AML-193 (cell line): ENCODE data around the gene FUT7.
"Not testable (repeated sequence)": the region's sequence is repeated elsewhere in the genome, so short reads cannot be mapped to it uniquely, and the experiment has no call there.

Experiments used
- DNase-seq, 2 experiments: peaks; one replicate each; lab custom pipeline; 2025; lab: John Stamatoyannopoulos, UW

The FUT7 gene

DNA sequence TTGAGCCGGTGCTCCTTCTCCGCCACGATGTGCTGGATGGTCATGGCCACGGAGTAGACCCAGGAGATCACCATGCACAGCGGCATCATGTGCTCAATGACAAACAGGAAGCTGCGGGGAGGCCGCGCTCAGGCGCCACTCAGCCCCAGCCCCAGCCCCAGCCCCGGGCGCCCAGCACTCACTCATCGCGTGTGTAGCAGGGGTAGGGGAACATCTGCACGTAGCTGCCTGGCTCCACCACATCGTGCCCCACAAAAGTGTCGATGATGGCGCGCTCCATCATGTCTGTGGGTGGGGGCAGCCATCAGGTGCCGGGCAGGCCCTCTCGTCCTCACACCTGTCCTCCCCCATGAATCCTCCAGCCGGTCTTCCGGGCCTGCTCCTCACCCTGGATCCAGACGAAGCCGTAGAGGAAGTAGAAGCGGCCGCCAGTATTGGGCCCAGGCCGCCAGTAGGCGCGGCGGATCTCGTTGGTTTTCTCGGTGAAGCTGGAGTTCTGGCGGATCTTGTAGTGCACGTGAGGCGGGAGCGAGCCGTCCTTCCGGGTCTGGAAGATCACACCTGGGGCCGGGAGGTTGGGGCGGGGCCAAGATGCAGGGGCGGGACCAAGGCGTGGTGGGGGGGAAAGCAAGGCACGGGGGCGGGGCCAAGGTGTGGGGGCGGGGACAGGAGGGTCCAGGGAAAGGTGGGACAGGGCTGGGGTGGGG, 13.9 kb downstream of the FUT7 start:
- DNase-seq, result no peak

DNA sequence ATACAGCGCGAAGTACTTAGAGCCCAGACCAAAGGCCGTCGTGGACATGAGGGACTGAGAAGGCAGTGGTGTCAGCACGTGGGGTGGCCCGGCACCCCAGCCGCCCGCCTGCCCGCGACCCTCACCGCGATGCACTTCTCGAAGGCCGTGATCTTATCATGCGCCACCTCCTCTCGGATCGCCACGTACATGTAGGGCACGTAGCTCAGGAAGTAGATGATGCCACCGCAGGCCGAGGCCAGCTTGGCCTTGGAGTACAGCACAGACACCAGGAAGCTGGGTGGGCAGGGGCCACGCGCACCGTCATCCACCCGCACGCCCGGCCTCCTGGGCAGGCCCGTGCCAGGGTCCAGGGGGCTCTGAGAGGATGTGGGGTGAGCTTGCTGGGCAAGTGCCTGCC, 14.8 kb downstream of the FUT7 start:
- DNase-seq, result no peak

DNA sequence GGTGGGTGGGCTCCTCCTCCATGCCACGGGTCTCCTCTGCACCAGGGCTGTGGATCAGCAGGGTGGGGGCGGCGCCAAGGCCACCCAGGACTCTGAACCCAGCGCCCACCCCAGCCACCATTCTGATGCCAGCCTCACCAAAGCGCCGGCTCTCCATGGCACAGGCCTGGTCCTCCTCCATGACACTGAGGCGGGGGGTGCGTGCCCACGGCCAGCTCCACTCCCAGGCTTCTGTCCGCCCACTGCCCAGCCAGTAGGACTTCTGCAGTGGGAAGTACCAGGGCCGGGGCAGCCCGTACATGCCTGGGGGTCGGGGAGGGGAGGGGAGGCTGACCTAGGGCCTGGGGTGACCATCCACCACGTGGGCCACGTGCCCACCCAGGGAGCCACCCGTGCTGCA, 15.5 kb downstream of the FUT7 start:
- no peak for DNase-seq

DNA sequence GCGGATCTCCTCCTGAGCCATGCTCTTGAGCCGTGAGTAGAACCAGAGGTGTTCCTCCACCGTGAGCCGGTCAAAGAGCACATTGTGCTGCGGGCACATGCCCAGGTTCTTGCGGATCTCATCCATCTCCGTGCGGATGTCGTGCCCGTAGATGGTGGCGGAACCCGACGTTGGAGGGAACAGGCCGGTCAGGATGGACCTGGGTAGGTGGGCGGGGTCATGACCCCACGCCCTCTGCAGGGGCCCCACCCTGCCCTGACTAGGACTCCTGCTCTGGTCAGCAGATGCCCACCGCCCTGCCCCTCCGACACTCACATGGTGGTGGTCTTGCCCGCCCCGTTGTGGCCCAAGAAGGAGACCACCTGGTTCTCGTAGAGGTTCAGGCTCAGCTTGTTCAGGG, 15.9 kb downstream of the FUT7 start:
- DNase-seq, result no peak

DNA sequence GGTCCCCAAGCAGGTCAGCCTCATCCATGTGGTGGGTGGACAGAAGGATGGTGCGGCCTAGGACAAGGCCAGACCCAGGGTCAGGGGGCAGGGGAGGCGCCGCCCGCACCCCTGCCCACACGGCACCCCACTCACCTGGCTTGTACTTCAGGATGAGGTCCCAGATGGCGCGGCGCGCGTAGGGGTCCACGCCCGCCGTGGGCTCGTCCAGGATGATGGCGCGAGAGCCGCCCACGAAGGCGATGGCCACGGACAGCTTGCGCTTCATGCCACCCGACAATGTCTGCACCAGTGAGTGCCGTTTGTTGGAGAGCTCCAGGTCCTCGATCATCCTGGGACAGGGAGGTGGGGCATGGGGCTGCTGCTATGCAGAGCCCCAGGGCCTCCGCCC, 16.4 kb downstream of the FUT7 start:
- no peak for DNase-seq

DNA sequence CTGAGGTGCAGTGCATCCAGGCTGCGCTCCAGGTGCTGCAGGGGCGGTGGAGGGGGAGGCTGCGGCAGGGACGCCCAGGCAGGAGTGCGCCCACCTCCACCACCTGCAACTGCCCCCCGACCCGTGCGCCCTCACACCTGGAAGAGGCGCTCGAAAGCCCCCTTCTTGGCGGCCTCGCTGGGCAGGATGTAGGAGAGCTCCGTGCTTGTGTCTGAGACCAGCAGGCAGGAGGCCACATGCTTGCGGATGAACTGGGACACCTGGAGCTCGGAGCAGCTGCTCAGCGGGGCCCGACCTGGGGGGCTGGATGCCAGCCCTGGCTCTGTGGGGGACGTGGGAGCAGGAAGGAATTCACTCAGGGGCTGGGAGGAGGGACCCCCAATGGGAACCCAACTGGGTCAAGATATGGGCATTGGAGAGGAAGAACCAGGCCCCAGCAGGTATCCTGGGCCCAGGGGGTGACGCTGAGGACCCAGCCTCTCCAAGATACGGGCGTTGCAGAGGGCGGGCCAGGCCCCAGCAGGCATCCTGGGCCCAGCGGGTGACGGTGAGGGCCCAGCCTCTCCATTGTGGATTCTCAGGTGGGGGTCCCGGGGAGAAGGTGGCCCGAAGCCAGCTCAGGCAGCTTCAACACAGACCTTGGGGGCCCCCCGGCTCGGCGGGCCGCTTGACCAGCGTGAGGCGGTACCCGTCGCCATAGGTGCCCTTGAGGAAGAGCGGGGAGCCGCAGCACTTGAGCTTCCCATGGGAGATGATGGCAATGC, 16.9 kb downstream of the FUT7 start:
- DNase-seq, result no peak

DNA sequence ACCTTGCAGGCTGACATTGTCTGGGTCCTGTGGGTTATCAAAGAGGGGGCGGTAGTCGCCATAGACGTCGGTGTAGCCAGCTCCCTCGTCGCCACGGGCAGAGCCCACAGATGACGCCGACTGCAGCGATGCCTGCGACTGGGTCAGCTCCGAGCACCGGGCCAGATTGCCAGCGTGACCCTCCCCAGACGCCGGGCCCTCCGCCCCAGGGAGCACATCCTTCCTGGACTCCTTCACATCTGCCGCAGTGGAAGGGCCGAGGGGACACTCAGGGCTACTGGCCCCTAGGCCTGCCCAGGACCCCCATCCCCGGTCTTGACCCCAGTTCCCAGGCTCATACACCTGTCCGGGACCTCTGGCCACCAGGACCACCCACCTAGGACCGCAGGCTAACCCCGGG, 17.7 kb downstream of the FUT7 start:
- no peak for DNase-seq

DNA sequence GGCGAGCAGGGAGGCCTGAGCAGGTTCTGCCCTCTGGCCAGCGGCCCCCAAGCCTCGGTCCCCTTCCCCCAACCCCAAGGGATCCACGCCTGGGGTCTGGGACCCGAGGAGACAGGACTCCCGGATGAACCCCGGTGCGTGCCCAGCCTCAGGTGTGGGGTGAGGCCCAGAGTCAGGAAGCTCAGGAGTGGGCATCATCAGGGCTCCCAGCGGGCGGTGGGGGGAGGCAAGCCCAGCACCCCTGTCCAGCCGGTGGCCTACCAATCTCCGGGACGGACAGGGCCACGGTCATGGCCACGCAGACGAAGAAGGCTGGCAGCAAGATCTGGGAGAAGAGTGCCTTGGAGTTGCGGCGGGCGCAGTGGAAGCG, 18.3 kb downstream of the FUT7 start:
- DNase-seq, result no peak

DNA sequence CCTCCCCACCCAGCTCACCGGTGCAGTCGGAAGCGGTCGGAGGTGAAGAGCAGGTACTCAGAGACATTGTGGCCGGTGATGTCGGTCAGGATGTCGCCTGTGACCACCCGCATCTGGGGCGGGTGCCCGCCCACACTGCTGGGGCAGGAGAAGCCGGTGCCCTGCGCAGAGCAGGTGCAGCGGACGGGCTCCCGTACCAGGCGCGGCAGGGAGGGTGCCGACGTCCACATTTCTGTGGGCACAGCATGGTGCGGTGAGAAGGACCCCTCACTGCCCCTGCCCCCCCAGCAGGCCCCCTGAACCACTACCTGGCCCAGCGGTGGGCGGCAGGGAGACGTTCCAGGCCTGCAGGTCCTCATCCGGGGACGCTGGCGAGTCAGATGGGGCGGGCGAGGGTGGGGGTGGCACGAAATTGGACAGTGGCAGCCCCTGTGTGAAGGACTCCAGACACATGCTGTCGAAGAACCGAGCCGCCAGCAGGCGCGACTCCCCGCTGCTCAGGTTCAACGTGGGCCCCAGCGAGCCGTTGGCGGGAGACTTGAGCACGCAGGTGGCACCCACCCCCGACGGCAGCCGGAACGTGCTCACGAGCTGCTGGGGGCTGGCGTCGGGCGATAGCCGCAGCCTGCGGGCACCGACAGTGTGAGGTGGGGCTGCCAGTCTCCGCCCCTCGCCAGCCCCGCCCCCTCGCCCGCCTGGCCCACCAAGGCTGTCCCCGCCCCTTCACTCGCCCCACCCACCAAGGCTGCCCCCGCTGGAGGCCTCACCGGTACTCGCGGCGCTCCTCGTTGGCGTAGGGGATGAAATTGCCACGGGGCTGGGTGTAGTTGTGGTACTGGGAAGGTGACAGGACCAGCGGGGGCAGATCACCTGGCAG, 19.0 kb downstream of the FUT7 start:
- no peak for DNase-seq

DNA sequence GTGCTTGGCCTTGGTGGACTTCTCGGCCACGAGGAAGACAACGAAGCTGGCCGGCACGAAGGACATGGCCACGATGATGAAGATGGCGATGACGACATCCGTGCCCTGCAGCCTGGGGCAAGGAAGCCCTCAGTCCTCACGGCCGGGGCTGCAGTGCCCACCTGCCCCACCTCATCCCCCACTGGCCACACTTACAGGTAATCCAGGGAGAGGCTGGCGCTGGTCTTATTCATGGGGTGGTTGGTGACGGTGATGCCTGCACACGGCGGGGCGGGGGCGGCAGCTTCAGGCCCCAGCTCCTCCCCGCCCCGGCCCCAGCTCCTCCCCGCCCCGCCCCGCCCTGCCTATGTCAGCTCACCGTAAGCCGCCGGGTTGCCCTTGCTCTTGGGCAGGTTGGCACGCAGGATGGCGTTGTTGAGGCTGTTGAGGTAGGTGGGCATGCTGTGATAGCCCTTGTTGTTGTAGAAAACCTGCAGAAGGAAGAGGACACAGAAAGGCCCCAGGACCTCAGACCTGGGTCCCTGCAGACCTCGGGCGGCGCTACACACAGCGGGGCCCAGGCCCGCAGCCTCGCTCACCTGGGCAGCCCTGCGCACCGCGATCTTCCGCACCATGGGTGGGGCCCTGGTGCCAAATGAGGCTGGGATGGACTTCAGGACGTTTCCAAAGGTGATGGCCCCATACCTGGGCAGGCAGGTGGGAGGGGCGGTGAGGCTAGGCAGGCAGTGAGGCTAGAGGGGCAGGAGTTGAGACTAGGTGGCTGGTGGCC, 19.8 kb downstream of the FUT7 start:
- DNase-seq, result no peak

DNA sequence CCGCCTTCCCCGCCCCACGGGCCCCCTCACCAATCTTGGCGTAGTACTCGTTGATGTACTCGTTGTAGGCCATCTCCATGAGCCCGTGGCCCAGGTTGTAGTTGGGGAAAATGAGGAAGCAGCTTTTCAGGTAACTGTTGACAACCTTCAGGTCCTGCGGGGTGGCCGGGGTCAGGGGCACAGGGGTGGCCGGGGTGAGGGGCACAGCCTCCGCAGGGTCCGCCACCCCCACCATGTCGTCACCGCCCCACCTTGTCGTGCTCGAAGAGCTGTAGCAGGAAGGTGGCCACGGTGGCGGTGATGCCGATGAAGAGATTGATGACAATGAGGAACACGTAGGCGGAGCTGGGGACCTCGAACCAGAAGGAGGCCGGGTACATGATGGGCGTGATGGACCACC, 20.7 kb downstream of the FUT7 start:
- DNase-seq, result no peak

DNA sequence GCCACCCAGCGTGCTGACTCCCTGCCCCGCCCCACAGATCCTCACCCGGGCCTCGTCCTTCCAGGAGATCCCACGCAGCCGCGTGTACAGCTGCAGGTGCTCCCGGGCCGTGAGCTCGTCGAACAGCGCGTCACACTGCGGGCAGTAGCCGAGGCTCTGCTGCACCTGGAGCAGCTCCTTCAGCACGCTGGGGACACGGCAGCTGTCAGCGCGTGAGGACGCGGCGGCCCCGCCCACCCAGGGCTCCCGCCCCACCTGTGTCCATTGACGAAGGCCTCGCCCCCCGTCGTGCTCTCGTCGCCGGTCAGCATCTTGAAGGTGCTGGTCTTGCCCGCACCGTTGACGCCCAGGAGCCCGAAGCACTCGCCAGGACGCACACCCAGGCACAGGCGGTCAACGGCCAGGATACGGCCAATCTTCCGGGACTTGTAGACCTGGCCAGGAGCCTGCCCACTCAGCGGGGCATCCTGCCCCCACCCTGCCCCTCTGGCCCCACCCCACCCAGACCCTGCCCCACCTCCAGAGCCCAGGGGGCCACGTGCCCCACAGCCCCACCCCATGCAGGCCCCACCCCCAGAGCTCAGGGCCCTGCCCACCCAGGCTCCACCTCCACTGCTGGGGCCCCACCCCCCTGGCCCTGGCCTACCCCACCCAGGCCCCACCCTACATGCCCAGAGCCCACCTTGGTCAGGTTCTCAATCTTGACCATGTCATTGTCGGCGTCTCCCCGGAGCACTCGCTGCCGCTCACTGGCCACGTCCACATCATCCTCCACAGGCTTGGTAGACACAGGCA, 21.8 kb downstream of the FUT7 start:
- no peak for DNase-seq

DNA sequence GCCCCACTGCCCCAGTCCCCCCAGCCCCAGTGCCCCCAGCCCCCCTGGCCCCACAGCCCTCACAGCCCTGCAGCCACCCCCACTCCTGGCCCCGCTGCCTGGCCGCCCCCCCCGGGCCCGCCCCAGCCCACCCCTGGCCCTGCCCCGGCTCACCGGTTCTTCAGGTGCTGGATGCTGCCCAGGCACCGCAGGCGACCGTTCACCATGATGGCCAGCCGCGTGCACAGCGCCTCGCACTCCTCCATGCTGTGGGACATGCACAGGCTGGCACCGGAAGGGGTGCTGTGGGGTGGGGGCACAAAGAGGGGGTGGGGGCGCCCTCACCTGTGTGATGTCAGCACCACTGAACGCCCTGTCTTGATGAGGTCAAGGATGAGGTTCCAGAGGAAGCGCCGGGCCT, 22.7 kb downstream of the FUT7 start:
- no peak for DNase-seq

DNA sequence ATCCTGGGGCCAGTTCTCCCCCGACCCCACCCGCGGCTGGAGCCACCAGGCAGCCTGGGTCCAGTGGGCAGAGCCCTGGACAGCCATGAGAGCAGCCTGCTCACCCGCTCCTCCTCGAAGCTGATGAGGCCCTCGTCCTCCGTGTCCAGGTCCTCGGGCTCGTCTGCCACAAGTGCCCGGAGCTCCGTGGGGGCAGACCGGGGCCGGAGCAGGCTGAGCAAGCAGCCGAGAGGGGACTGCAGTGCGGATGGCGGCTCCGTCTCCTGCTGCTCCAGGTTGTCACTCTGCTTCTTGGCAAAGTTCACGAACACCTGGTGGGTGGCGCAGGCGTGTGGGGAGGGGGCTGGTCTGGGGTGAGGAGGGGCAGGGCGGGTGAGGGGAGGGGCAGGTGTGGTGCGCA, 23.6 kb downstream of the FUT7 start:
- no peak for DNase-seq

DNA sequence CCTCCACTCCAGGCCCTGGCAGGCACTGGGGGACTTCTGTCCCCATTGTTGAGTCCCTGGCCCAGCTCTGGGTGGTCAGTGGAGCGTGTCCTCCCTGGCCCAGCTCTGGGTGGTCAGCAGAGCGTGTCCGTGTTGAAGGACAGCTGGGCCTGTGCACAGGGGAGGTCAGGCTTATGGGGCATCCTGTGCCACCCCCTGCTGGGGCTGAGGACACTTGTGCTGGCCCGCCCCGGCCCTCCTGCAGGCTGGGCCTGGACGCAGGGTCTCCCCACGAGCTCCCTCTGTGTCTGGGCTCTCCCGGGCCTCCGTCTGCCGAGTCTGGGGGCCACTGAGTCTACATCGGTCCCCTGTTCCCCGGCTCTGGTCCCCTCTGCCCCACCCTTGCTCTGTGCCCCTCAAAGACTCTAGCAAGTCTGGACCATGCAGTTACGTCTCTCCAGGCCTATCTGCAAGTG, 24.0 kb downstream of the FUT7 start:
- DNase-seq, result no peak

DNA sequence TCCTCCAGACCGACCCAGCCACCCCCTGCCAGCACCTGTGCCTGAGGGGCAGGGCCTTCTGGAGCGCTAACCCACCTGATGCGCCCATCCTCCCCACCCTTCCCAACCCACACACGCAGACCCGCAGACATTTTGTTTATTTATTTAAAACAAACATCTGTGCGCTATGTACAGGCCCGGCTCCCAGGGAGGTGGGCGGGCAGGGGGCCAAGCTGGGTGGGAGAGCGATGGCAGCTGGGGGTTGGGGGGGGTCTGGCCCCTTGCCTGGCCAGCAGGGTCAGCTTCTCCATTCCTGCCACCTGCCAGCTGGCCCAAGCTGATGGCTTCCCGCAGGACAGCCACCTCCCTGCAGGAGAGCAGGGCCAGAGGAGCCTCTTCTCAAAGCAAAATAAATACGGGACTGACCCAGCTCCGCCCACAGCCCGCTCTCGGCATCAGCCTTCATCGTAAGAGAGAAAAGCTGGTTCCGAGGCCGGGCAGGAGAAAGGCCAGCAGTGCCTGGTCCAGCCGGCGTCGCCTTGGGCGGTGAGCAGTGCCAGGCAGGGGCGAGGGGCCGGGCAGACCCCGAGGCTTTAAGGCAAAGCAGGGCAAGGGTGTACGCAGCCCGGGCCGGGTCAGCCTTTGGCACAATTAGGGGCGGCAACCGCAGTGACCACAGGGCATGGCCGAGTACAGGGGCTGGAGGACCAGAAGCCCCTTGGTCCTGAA, 24.6 kb downstream of the FUT7 start:
- no peak for DNase-seq

DNA sequence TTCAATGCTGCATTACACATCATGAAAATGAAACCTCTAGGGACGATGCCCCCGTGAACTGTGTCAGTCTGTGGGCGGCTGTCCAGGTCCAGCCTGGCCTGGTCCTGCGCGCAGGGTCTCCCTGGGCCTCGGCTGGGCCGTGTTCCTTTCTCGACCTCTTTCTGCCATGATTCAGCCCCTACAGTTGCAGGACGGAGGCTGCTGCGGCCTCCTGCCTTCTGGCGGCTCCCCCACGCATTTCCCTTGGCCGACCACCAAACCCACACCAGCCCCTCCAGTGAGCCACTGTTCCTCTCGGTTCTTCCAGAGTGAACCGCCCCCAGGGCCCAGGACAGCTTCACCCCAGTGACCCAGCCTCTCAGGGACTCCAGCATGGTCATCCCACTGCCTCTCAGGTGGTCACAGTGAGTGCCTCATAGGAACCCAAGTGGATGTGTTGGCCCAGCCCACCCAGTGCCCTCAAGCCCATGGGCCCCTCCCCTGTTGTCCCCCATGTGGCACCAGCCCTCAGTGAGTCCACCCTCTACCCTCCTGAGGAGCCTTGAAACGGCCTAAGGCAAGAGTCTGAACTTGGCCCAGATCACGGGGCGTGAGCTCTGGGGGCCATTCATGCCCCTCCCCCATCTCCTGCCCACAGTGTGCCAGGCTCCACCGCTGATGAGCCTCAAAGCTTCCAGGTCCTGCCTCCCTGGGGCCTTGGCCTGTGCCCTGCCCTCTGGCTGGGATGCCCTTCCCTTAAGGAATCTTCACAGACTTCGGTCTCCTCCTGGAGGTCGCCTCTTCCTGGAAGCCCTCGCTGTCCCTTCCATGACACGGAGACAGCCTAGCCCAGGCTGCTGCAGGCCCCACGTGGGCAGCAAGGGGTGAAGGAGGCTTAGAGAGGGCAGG, 25.5 kb downstream of the FUT7 start:
- DNase-seq, result no peak

DNA sequence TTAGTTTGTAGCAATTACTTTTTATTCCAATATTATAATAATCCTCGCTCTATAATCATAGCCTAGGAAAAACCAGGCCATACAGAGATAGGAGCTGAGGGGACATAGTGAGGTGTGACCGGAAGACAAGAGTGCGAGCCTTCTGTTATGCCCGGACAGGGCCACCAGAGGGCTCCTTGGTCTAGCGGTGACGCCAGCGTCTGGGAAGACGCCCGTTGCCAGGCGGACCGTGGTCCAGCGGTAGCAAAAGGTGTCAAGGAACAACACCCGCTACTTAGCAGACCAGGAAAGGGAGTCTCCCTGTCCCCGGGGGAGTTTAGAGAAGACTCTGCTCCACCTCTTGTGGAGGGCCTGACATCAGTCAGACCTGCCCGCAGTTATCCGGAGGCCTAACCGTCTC, 27.6 kb downstream of the FUT7 start:
- DNase-seq, result not testable (repeated sequence)

DNA sequence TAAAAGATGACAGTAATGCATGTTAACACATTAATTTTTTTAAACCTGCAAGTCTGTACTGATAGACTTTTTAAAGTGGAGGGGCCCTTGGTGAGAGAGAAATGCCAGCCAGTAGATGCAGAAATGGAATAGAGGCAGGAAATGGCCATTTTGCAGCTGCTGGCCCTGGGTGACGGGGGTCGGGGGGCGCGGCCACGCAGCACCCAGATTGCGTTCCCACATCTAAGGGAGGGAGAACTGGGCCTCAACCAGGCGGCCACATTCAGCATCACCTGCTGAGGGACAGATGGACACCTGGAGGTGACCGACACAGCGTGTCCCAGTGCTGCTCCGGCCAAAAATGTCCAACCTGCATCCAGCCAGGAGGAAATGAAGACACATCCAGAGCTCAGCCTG, 29.2 kb downstream of the FUT7 start:
- DNase-seq, result no peak
